Tibial nerve (tissue), 4 donors: ENCODE results near the gene TOGARAM1.

Experiments
- CTCF ChIP-seq, 5 experiments: fragments of 200-600 bp in 3 of 5; fragments of 450-650 bp in 2 of 5; sonication (generic) in 3 of 5; IDR thresholded peaks; one replicate each; pipeline ENCODE4 v1.5.1; 2016 to 2019; ENCODE audit warnings: antibody characterized with exemption in 5 of 5, mild to moderate bottlenecking in 3 of 5, moderate library complexity in 2 of 5
- EP300 ChIP-seq, 2 donors: sonication (generic); formaldehyde crosslinking; IDR thresholded peaks; one replicate each; pipeline ENCODE4 v1.6.1; 2017; ENCODE audit warnings: antibody characterized with exemption in 2 of 2, mild to moderate bottlenecking in 1 of 2
- POLR2A ChIP-seq, 2 donors: fragments of 450-650 bp; IDR thresholded peaks; one replicate each; pipeline ENCODE4 v1.6.1; 2017; ENCODE audit warnings: antibody characterized with exemption in 2 of 2, mild to moderate bottlenecking in 2 of 2, moderate library complexity in 2 of 2

GRCh38 chr14:44952391-44953110 is 9.4 kb upstream of the TOGARAM1 start:
- no peak for TF ChIP-seq CTCF (IDR thresholded peaks at IDR 0.05)
- TF ChIP-seq POLR2A (IDR thresholded peaks at IDR 0.05), result no peak
- no peak for TF ChIP-seq EP300 (IDR thresholded peaks at IDR 0.05)
